Measurements from ENCODE around the gene BCS1L. TPM values are rescaled to one million over a fixed set of nuclear protein-coding genes. Genes with fewer than 3 reads are reported as not detected.

Gene BCS1L, protein sequence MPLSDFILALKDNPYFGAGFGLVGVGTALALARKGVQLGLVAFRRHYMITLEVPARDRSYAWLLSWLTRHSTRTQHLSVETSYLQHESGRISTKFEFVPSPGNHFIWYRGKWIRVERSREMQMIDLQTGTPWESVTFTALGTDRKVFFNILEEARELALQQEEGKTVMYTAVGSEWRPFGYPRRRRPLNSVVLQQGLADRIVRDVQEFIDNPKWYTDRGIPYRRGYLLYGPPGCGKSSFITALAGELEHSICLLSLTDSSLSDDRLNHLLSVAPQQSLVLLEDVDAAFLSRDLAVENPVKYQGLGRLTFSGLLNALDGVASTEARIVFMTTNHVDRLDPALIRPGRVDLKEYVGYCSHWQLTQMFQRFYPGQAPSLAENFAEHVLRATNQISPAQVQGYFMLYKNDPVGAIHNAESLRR
- total RNA-seq (2016; rRNA removed; fragmentation: Illumina TruSeq; extraction: Trizol) (52.1 and 76.0 TPM in 2 replicates), polyA plus RNA-seq (2011; rRNA removed) (48.1 and 48.9 TPM in 2 replicates), polyA minus RNA-seq (2011; rRNA and poly(A)+ RNA removed; ENCODE audit: low replicate concordance) (53.7 and 55.1 TPM in 2 replicates), Bru-seq, nascent RNA (percentile 66 among the genes with signal in this experiment), BruChase-seq, experiment 1, labeled RNA remaining after a 6-hour chase (percentile 81 among the genes with signal in this experiment), BruChase-seq, experiment 2, labeled RNA remaining after a 2-hour chase (percentile 78 among the genes with signal in this experiment)
- total RNA-seq (2016; cell fraction: cytosol; rRNA removed; fragmentation: Illumina TruSeq; extraction: Trizol; ENCODE audit: low read depth): 32.5 and 32.8 TPM in 2 replicates
- total RNA-seq (2016; cell fraction: insoluble cytoplasmic fraction; rRNA removed; fragmentation: Illumina TruSeq; extraction: Trizol): 48.9 and 75.0 TPM in 2 replicates
- 43.8 and 49.1 TPM in 2 replicates for total RNA-seq (2016; cell fraction: membrane; rRNA removed; fragmentation: Illumina TruSeq; extraction: Trizol)
- total RNA-seq (2016; cell fraction: nucleus; rRNA removed; fragmentation: Illumina TruSeq; extraction: Trizol): 55.2 and 71.7 TPM in 2 replicates
- 34.5 and 48.4 TPM in 2 replicates for polyA plus RNA-seq (2011; cell fraction: cytosol; rRNA removed)
- polyA plus RNA-seq (2011; cell fraction: nucleus; rRNA removed): 177 and 202 TPM in 2 replicates
- 36.2 and 44.2 TPM in 2 replicates for polyA plus RNA-seq (2012)
- 25.9 and 28.7 TPM in 2 replicates for polyA plus RNA-seq (2016; cell fraction: cytosol; fragmentation: Illumina TruSeq; extraction: Trizol; ENCODE audit: low read depth)
- 39.4 and 50.0 TPM in 2 replicates for polyA plus RNA-seq (2016; cell fraction: insoluble cytoplasmic fraction; fragmentation: Illumina TruSeq; extraction: Trizol; ENCODE audit: low read depth)
- polyA plus RNA-seq (2016; cell fraction: membrane; fragmentation: Illumina TruSeq; extraction: Trizol; ENCODE audit: low read depth): 34.2 and 36.1 TPM in 2 replicates
- 161 and 175 TPM in 2 replicates for polyA plus RNA-seq (2016; cell fraction: nucleus; fragmentation: Illumina TruSeq; extraction: Trizol; ENCODE audit: insufficient read depth, low read depth)
- polyA minus RNA-seq (2011; cell fraction: cytosol; rRNA and poly(A)+ RNA removed): 10.5 and 15.4 TPM in 2 replicates
- 25.1 and 25.8 TPM in 2 replicates for polyA minus RNA-seq (2011; cell fraction: nucleus; rRNA and poly(A)+ RNA removed)
- long read RNA-seq, experiment 1, transcript BCS1L-201 (8 exons, 1,454 nt): major isoform, 19 of 39 reads
- long read RNA-seq, experiment 1, partial matches to known transcripts: 10 of 39 reads
- long read RNA-seq, experiment 1, other reads (novel, unspliced or antisense): 7 of 39 reads
- long read RNA-seq, experiment 2, transcript BCS1L-205 (8 exons, 1,430 nt): major isoform, 5 of 56 reads
- long read RNA-seq, experiment 2, partial matches to known transcripts: 31 of 56 reads
- long read RNA-seq, experiment 2, other reads (novel, unspliced or antisense): 15 of 56 reads

DNA sequence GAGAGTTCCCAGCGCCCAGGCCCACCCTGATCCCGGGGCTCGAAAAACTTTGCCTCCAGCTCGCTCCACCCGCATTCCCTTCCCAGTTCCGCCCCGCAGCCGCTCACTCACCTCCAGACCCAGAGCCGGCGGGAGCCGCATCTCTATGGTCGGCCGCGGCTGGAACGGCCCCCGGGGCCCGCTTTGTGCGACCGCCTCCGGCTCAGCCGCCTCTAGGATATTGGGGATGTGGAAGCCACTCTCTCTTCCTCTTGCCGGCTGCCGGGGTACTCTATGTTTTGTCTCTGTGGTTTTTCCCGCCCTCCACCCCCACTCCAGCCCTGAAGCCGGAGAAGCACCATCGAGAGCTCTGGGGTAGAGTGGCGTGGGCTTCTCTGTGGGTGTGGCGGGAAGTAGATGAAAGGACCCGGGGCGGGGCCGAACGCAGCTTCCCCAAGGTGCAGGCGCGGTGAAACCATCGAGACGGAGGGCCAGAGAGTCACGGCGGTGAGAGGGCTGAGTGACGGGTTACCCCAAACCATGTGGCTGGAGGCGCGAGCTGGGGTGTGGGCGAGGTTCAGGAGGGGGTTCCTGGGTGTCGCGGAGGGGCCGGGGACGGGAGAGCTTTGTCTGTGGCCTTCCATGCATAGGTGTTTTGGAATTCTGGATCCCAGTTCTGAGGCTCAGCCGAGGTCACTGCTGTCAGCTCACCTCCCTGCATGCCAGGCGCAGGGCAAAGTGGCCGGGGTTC is at the start of gene BCS1L, which contains the start of gene ZNF142:
Gene BCS1L, plus strand, starts transcription at position 426 of the 730 bp plus-strand sequence. CDS start 1,305 bp downstream, outside the sequence.
Gene ZNF142, minus strand, starts transcription at position 366 of the 730 bp plus-strand sequence. CDS start 3,194 bp downstream, outside the sequence.
- Histone ChIP-seq H4K20me1 (ENCODE audit: insufficient read depth, low read length) (no peaks in the 10 kb centered on the region), H3K4me3 (replicated peaks in 1 of 3; ENCODE audit: insufficient read depth in 1 of 3, low read depth in 2 of 3, low read length in 3 of 3) (peak within 1 kb of the TSS; percentile 78 to 92 (median 80)), H3K27ac (ENCODE audit: extremely low read length, insufficient read depth, low read length) (peak within 1 kb of the TSS; percentile 59), H3K9ac (ENCODE audit: insufficient read depth, low read depth, low read length) (peak within 1 kb of the TSS; percentile 73), H3K36me3 (replicated peaks in 1 of 2; ENCODE audit: control insufficient read depth in 1 of 2, insufficient read depth in 2 of 2, low read length in 2 of 2) (peaks cover 24 to 60% of the 10 kb centered on the region in 2 experiments), H2AFZ (ENCODE audit: low read length) (peak within 1 kb of the TSS; percentile 79), H3K4me2 (ENCODE audit: low read depth, low read length) (peak within 1 kb of the TSS; percentile 95), H3K4me1 (ENCODE audit: insufficient read depth, low read length) (peaks cover 24% of the 10 kb centered on the region), H3K79me2 (ENCODE audit: insufficient read depth, low read length) (peaks cover 20% of the 10 kb centered on the region), H3K9me3 (ENCODE audit: low read length) (no peaks in the 10 kb centered on the region), H3K27me3 (ENCODE audit: control insufficient read depth in 1 of 2, insufficient read depth in 2 of 2, low read length in 2 of 2) (no peaks in the 10 kb centered on the region; a peak in 1 of 5 replicates)
- intact Hi-C loops (cut with micrococcal nuclease; ENCODE audit: unreplicated experiment): loop anchor here (1.0 to 2.0 kb wide), 4 partner anchors 28 to 147 kb away; partner anchors contain the start of genes CNOT9, CYP27A1 and USP37
- ChIA-PET CTCF (ENCODE audit: low intra/inter-chr PET ratio, low total read pairs) (interaction anchor here (1.2 to 3.2 kb wide), 2 partner anchors 28 to 189 kb away, joined by 4 to 41 read pairs; no protein-coding TSS in a partner anchor), POLR2A (interaction anchor here (0.6 to 5.8 kb wide), 27 partner anchors 9 to 728 kb away, joined by 3 to 130 read pairs (median 5); partner anchors contain the start of genes AAMP, CNPPD1, CTDSP1 and CYP27A1)
- ATAC-seq (peak; percentile 96), FAIRE-seq (peak; percentile 95), DNase-seq (ENCODE audit: low spot score) (peak; percentile 89)
- BruUV-seq (replicated peaks): no TSS peak
- in situ Hi-C loops (cut with HindIII; ENCODE audit: extremely low pct_ligation_motif_present, low pct_unique_long_range_greater_than_20kb): no loop called here
- WGBS (ENCODE audit: low lambda C conversion rate): 1% methylated on average over 37 of the region's 49 CpGs
- TF ChIP-seq REL (CRISPR knock-in tag; conservative IDR thresholded peaks at IDR 0.05) (no peak), ZNF20 (CRISPR knock-in tag; IDR thresholded peaks at IDR 0.05) (0 out of 2 replicates have a peak, but pooled peaks have one; percentile 50), POLR2A (IDR thresholded peaks at IDR 0.05; ENCODE audit: insufficient read depth in 1 of 2, low read depth in 2 of 2, low read length in 2 of 2) (peak; percentile 66 to 93), SAFB2 (CRISPR knock-in tag; IDR thresholded peaks at IDR 0.05; ENCODE audit: borderline replicate concordance, low read depth) (no peak; the same call in 1 of the 2 replicates), NR2F6 (IDR thresholded peaks at IDR 0.05) (0 out of 2 replicates have a peak, but pooled peaks have one; percentile 21), NR2F6 (CRISPR knock-in tag; IDR thresholded peaks at IDR 0.05) (no peak; the same call in 1 of the 2 replicates)
- TF ChIP-seq, protein P1, sequence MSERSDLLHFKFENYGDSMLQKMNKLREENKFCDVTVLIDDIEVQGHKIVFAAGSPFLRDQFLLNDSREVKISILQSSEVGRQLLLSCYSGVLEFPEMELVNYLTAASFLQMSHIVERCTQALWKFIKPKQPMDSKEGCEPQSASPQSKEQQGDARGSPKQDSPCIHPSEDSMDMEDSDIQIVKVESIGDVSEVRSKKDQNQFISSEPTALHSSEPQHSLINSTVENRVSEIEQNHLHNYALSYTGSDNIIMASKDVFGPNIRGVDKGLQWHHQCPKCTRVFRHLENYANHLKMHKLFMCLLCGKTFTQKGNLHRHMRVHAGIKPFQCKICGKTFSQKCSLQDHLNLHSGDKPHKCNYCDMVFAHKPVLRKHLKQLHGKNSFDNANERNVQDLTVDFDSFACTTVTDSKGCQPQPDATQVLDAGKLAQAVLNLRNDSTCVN (CRISPR knock-in tag; IDR thresholded peaks at IDR 0.05; ENCODE audit: borderline replicate concordance): 0 out of 2 replicates have a peak, but pooled peaks have one; percentile 51
- TF ChIP-seq, protein P2, sequence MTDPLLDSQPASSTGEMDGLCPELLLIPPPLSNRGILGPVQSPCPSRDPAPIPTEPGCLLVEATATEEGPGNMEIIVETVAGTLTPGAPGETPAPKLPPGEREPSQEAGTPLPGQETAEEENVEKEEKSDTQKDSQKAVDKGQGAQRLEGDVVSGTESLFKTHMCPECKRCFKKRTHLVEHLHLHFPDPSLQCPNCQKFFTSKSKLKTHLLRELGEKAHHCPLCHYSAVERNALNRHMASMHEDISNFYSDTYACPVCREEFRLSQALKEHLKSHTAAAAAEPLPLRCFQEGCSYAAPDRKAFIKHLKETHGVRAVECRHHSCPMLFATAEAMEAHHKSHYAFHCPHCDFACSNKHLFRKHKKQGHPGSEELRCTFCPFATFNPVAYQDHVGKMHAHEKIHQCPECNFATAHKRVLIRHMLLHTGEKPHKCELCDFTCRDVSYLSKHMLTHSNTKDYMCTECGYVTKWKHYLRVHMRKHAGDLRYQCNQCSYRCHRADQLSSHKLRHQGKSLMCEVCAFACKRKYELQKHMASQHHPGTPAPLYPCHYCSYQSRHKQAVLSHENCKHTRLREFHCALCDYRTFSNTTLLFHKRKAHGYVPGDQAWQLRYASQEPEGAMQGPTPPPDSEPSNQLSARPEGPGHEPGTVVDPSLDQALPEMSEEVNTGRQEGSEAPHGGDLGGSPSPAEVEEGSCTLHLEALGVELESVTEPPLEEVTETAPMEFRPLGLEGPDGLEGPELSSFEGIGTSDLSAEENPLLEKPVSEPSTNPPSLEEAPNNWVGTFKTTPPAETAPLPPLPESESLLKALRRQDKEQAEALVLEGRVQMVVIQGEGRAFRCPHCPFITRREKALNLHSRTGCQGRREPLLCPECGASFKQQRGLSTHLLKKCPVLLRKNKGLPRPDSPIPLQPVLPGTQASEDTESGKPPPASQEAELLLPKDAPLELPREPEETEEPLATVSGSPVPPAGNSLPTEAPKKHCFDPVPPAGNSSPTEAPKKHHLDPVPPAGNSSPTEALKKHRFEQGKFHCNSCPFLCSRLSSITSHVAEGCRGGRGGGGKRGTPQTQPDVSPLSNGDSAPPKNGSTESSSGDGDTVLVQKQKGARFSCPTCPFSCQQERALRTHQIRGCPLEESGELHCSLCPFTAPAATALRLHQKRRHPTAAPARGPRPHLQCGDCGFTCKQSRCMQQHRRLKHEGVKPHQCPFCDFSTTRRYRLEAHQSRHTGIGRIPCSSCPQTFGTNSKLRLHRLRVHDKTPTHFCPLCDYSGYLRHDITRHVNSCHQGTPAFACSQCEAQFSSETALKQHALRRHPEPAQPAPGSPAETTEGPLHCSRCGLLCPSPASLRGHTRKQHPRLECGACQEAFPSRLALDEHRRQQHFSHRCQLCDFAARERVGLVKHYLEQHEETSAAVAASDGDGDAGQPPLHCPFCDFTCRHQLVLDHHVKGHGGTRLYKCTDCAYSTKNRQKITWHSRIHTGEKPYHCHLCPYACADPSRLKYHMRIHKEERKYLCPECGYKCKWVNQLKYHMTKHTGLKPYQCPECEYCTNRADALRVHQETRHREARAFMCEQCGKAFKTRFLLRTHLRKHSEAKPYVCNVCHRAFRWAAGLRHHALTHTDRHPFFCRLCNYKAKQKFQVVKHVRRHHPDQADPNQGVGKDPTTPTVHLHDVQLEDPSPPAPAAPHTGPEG (CRISPR knock-in tag; IDR thresholded peaks at IDR 0.05): no peak

Measured in HepG2 (cell line).